HCT116 (cell line): Measurements from ENCODE around the gene FFAR4. TPM values are rescaled to one million over a fixed set of nuclear protein-coding genes. Genes with fewer than 3 reads are reported as not detected.

Experiments
- ATAC-seq: fragments of 200-7000 bp; cut with Tn5 transposase; 2 replicates; pipeline ENCODE4 v1.9.1; 2020; ENCODE audit warnings: mild to moderate bottlenecking, moderate library complexity
- BruUV-seq: library from RNA; stranded (reverse); fragments of 400-500 nt; replicated peaks from 2 replicates; lab custom pipeline; 2021; lab: Mats Ljungman, UMichigan
- CTCF ChIA-PET: fragments of 300-600 bp; sonication (Branson Sonifier 250); formaldehyde crosslinking; loops from one replicate; lab custom pipeline; 2021; ENCODE audit warnings: antibody characterized with exemption; lab: Charles Lee
- POLR2A ChIA-PET: fragments of 300-600, 350-600 bp; sonication (Branson Sonifier 250); formaldehyde crosslinking; loops from one replicate; lab custom pipeline; 2021; ENCODE audit warnings: antibody characterized with exemption; lab: Charles Lee
- RAD21 ChIA-PET, 2 experiments: fragments of 300-600 bp; sonication (Branson Sonifier 250); formaldehyde crosslinking; loops; one replicate each; lab custom pipeline; 2023; ENCODE audit warnings: low total read pairs in 2 of 2; ENCODE audit not compliant: uncharacterized antibody in 2 of 2, unreplicated experiment in 2 of 2, low non-redundant PET in 1 of 2; lab: Charles Lee
- DNase-seq: peaks from one replicate; pipeline ENCODE4 v3.0.0-alpha.2; 2010; ENCODE audit warnings: low read depth, low spot score
- H2AFZ ChIP-seq: fragments of 200-600 bp; shearing (Covaris generic), sonication (generic); 2 replicates; pipeline ENCODE4 v1.6.1; 2017; ENCODE audit warnings: low read depth, mixed run types, mixed read lengths, antibody characterized with exemption, low read length; ENCODE audit not compliant: poor library complexity, severe bottlenecking
- H3K27ac ChIP-seq: 2 replicates; pipeline ENCODE4 v1.5.1; 2012; ENCODE audit warnings: low read depth, low read length
- H3K27me3 ChIP-seq: fragments of 200-600 bp; sonication (generic); 2 replicates; pipeline ENCODE4 v1.6.1; 2016; ENCODE audit warnings: mixed run types, low read length, mixed read lengths; ENCODE audit not compliant: insufficient read depth
- H3K36me3 ChIP-seq, 2 experiments: fragments of 200-500 bp in 1 of 2; fragments of 200-600 bp in 1 of 2; sonication (Bioruptor generic) in 1 of 2; sonication (generic) in 1 of 2; 2 replicates each; pipeline versions ENCODE4 v1.5.1 to v1.6.1; 2014 to 2016; ENCODE audit warnings: low read length in 2 of 2, inconsistent platforms in 1 of 2, mixed read lengths in 1 of 2, mixed run types in 1 of 2; ENCODE audit not compliant: insufficient read depth in 2 of 2, control insufficient read depth in 1 of 2
- H3K4me1 ChIP-seq, 2 experiments: fragments of 200-600 bp in 1 of 2; sonication (generic) in 1 of 2; 2 replicates each; pipeline versions ENCODE4 v1.5.1 to v1.6.1; 2012 to 2017; ENCODE audit warnings: low read length in 2 of 2, inconsistent platforms in 1 of 2, mild to moderate bottlenecking in 1 of 2, mixed read lengths in 1 of 2, mixed run types in 1 of 2, moderate library complexity in 1 of 2; ENCODE audit not compliant: insufficient read depth in 2 of 2, control insufficient read depth in 1 of 2
- H3K4me2 ChIP-seq: fragments of 200-600 bp; sonication (generic); 2 replicates; pipeline ENCODE4 v1.6.1; 2017; ENCODE audit warnings: mixed run types, low read length, mixed read lengths
- H3K4me3 ChIP-seq, 2 experiments: fragments of 200-600 bp in 1 of 2; sonication (generic) in 1 of 2; replicated peaks in 1 of 2; 2 replicates each; pipeline ENCODE4 v1.5.1; 2011 to 2016; ENCODE audit warnings: low read length in 2 of 2, control low read depth in 1 of 2, low read depth in 1 of 2, mild to moderate bottlenecking in 1 of 2, mixed read lengths in 1 of 2, mixed run types in 1 of 2
- H3K79me2 ChIP-seq: fragments of 200-600 bp; sonication (generic); 2 replicates; pipeline ENCODE4 v1.6.1; 2017; ENCODE audit warnings: mild to moderate bottlenecking, mixed run types, low read length, moderate library complexity, mixed read lengths; ENCODE audit not compliant: insufficient read depth
- H3K9ac ChIP-seq: fragments of 200-600 bp; sonication (generic); 2 replicates; pipeline ENCODE4 v1.6.1; 2016; ENCODE audit warnings: low read length, mixed read lengths
- H3K9me2 ChIP-seq: fragments of 200-600 bp; sonication (generic), shearing (Covaris generic); 2 replicates; pipeline ENCODE4 v1.6.1; 2017; ENCODE audit warnings: mixed run types, mild to moderate bottlenecking, moderate library complexity; ENCODE audit not compliant: insufficient read depth
- H3K9me3 ChIP-seq, 2 experiments: fragments of 200-500 bp in 1 of 2; fragments of 200-600 bp in 1 of 2; sonication (Bioruptor generic) in 1 of 2; sonication (generic) in 1 of 2; 2 replicates each; pipeline ENCODE4 v1.6.1; 2014 to 2017; ENCODE audit warnings: low read length in 2 of 2, mixed read lengths in 2 of 2, inconsistent platforms in 1 of 2, low read depth in 1 of 2, mild to moderate bottlenecking in 1 of 2, mixed run types in 1 of 2, moderate library complexity in 1 of 2; ENCODE audit not compliant: control insufficient read depth in 1 of 2, insufficient read depth in 1 of 2
- H4K20me1 ChIP-seq: fragments of 200-600 bp; sonication (generic), shearing (Covaris generic); 2 replicates; pipeline ENCODE4 v1.6.1; 2017; ENCODE audit warnings: mixed run types, mild to moderate bottlenecking, moderate library complexity; ENCODE audit not compliant: insufficient read depth
- CBX3 ChIP-seq: IDR thresholded peaks from 2 replicates; pipeline ENCODE4 v1.6.1; 2012; ENCODE audit warnings: low read depth
- CEBPB ChIP-seq: IDR thresholded peaks from 2 replicates; pipeline ENCODE4 v1.6.1; 2012; ENCODE audit warnings: low read depth
- EZH2 ChIP-seq: fragments of 200-600 bp; sonication (generic); IDR thresholded peaks from 2 replicates; pipeline ENCODE4 v1.6.1; 2017; ENCODE audit warnings: antibody characterized with exemption, mixed run types
- EZH2phosphoT487 ChIP-seq: fragments of 200-600 bp; IDR thresholded peaks from 2 replicates; pipeline ENCODE4 v1.6.1; 2018; ENCODE audit warnings: antibody characterized with exemption, borderline replicate concordance
- FOSL1 ChIP-seq: IDR thresholded peaks from 2 replicates; pipeline ENCODE4 v1.6.1; 2012; ENCODE audit warnings: low read depth
- SP1 ChIP-seq: IDR thresholded peaks from 2 replicates; pipeline ENCODE4 v1.6.1; 2012; ENCODE audit warnings: low read depth
- SRF ChIP-seq: IDR thresholded peaks from 2 replicates; pipeline ENCODE4 v1.6.1; 2012; ENCODE audit warnings: low read depth
- TCF7L2 ChIP-seq: IDR thresholded peaks from 2 replicates; pipeline ENCODE4 v1.7.0; 2011; ENCODE audit warnings: borderline replicate concordance, inconsistent platforms; ENCODE audit not compliant: insufficient read depth, insufficient read length; ENCODE audit errors: extremely low read depth
- YY1 ChIP-seq: IDR thresholded peaks from 2 replicates; pipeline ENCODE4 v1.6.1; 2011; ENCODE audit warnings: low read length, low read depth, moderate library complexity, mild to moderate bottlenecking; ENCODE audit not compliant: insufficient replicate concordance; ENCODE audit errors: extremely low read depth
- intact Hi-C: fragments of 100-400 bp; cut with micrococcal nuclease; formaldehyde crosslinking; loops from 2 replicates; pipeline ENCODE4 v1.10.0; 2022
- total RNA-seq: library from RNA; stranded (reverse); gene quantifications from one replicate; pipeline ENCODE4 v1.2.1, GENCODE V29; 2021; ENCODE audit not compliant: unreplicated experiment
- TF ChIP-seq, protein P1 (sequence below): IDR thresholded peaks from 2 replicates; pipeline ENCODE4 v1.6.1; 2012
- TF ChIP-seq, protein P2 (sequence below), 3 experiments: fragments of 200-600 bp in 1 of 3; sonication (generic) in 1 of 3; IDR thresholded peaks in 2 of 3; conservative IDR thresholded peaks in 1 of 3; 2 replicates each; pipeline ENCODE4 v1.5.1; 2012 to 2017; ENCODE audit warnings: low read depth in 2 of 3, low read length in 2 of 3, antibody characterized with exemption in 1 of 3, borderline replicate concordance in 1 of 3, control low read depth in 1 of 3, mild to moderate bottlenecking in 1 of 3, mixed read lengths in 1 of 3, mixed run types in 1 of 3, moderate library complexity in 1 of 3; ENCODE audit not compliant: insufficient read depth in 1 of 3
- TF ChIP-seq, protein P3 (sequence below): IDR thresholded peaks from 2 replicates; pipeline ENCODE4 v1.6.1; 2012

FFAR4 gene
- total RNA-seq, 1 experiment from 2014 or later, result not detected

DNA sequence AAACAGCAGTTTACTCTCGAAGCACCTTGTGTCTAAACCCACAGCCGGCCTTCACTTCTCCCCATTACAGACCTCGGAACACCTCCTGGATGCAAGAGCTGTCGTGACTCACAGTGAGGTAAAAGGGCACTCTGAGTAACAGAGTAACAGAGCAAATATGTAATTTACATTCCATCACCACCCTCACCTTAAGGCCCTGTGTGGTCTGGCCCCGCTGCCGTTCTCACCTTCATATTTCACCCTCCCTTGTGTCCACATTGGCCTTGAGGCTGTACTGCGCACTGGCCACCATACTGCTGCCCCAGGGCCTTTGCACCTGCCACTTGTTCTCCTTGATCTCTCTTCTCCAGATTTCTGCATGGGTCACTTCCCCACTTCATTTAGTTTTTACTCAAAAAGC lies 12.6 kb downstream of the FFAR4 start:
- ChIA-PET POLR2A (no interaction called here), RAD21 (no interaction called here), CTCF (no interaction called here)
- Histone ChIP-seq H3K36me3 (no peaks in the 10 kb centered on the region), H3K4me2 (peak overlapping the region; percentile 38), H3K9me3 (peaks cover 0 to 4% of the 10 kb centered on the region in 2 experiments; a peak in 1 of 4 replicates), H3K4me1 (peaks cover 6 to 22% of the 10 kb centered on the region in 2 experiments; a peak in 2 of 4 replicates), H3K4me3 (0 out of 4 replicates have a peak overlapping the region, but pooled peaks of 1 of the 2 experiments have one; percentile 5), H3K9me2 (no peaks in the 10 kb centered on the region), H3K79me2 (no peaks in the 10 kb centered on the region), H2AFZ (peak overlapping the region; percentile 50), H3K9ac (no peak overlapping the region), H4K20me1 (no peaks in the 10 kb centered on the region), H3K27me3 (no peaks in the 10 kb centered on the region), H3K27ac (no peak overlapping the region)
- DNase-seq (peak; percentile 34), ATAC-seq (peak; percentile 89)
- TF ChIP-seq YY1 (no peak), FOSL1 (peak; percentile 38), SP1 (no peak), CEBPB (no peak), EZH2 (no peak), SRF (no peak), TCF7L2 (no peak), EZH2phosphoT487 (no peak), CBX3 (0 out of 2 replicates have a peak, but pooled peaks have one; percentile 61)
- TF ChIP-seq, protein P1, sequence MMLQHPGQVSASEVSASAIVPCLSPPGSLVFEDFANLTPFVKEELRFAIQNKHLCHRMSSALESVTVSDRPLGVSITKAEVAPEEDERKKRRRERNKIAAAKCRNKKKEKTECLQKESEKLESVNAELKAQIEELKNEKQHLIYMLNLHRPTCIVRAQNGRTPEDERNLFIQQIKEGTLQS, result no peak
- TF ChIP-seq, protein P2, sequence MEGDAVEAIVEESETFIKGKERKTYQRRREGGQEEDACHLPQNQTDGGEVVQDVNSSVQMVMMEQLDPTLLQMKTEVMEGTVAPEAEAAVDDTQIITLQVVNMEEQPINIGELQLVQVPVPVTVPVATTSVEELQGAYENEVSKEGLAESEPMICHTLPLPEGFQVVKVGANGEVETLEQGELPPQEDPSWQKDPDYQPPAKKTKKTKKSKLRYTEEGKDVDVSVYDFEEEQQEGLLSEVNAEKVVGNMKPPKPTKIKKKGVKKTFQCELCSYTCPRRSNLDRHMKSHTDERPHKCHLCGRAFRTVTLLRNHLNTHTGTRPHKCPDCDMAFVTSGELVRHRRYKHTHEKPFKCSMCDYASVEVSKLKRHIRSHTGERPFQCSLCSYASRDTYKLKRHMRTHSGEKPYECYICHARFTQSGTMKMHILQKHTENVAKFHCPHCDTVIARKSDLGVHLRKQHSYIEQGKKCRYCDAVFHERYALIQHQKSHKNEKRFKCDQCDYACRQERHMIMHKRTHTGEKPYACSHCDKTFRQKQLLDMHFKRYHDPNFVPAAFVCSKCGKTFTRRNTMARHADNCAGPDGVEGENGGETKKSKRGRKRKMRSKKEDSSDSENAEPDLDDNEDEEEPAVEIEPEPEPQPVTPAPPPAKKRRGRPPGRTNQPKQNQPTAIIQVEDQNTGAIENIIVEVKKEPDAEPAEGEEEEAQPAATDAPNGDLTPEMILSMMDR (IDR thresholded peaks at IDR 0.05 in 2 of 3, conservative IDR thresholded peaks at IDR 0.05 in 1 of 3; ENCODE audit: borderline replicate concordance in 1 of 3, insufficient read depth in 1 of 3, low read depth in 2 of 3, low read length in 2 of 3), result no peak
- TF ChIP-seq, protein P3, sequence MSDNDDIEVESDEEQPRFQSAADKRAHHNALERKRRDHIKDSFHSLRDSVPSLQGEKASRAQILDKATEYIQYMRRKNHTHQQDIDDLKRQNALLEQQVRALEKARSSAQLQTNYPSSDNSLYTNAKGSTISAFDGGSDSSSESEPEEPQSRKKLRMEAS, result peak; percentile 44; the same call in 1 of the 2 replicates
- no TSS peak for BruUV-seq
- intact Hi-C loops, result no loop called here
